H1 (cell line): Measurements from ENCODE around the gene DNAJC11. TPM values are rescaled to one million over a fixed set of nuclear protein-coding genes. Genes with fewer than 3 reads are reported as not detected.

ENCODE experiments used
- ATF2 ChIP-seq: IDR thresholded peaks from 2 replicates; pipeline ENCODE4 v1.6.1; 2012; ENCODE audit warnings: low read length, inconsistent platforms
- CBX5 ChIP-seq: fragments of 300-800, 300-1000 bp; sonication (generic); IDR thresholded peaks from 2 replicates; pipeline ENCODE4 v1.7.1; 2016; ENCODE audit warnings: antibody characterized with exemption, low read length, low read depth
- EP300 ChIP-seq, 2 experiments: IDR thresholded peaks; 1 replicate in 1 of 2; 2 replicates in 1 of 2; pipeline ENCODE4 v1.6.1; 2011 to 2012; ENCODE audit warnings: low read depth in 2 of 2, low read length in 2 of 2, mild to moderate bottlenecking in 2 of 2, borderline replicate concordance in 1 of 2, inconsistent platforms in 1 of 2, moderate library complexity in 1 of 2
- MAFK ChIP-seq: IDR thresholded peaks from 2 replicates; pipeline ENCODE4 v1.6.1; 2012; ENCODE audit warnings: low read depth, mild to moderate bottlenecking, improper control_type of control experiment, low read length
- POLR2AphosphoS5 ChIP-seq: IDR thresholded peaks from 2 replicates; pipeline ENCODE4 v1.6.1; 2011; ENCODE audit warnings: low read depth, low read length
- TAF1 ChIP-seq: IDR thresholded peaks from 2 replicates; pipeline ENCODE4 v1.6.1; 2011; ENCODE audit warnings: mild to moderate bottlenecking, low read depth, low read length
- ZNF274 ChIP-seq: IDR thresholded peaks from 2 replicates; pipeline ENCODE4 v1.7.0; 2012; ENCODE audit warnings: low read length, borderline replicate concordance; ENCODE audit errors: extremely low read depth
- polyA plus RNA-seq, 7 experiments: library from polyadenylated mRNA; depleted of rRNA in 3 of 7; stranded (reverse) in 5 of 7; unstranded in 2 of 7; fragments of >200 nt in 5 of 7; fragments of 200-250 nt in 2 of 7; gene quantifications; 1 replicate in 5 of 7; 2 replicates in 1 of 7; 4 replicates in 1 of 7; pipeline versions ENCODE4 v1.2.1 to v1.2.3, GENCODE V29; 2011 to 2013; ENCODE audit warnings: missing spikeins in 2 of 7, mixed read lengths in 2 of 7
- total RNA-seq: library from RNA; stranded (reverse); fragmentation: NEBNext Ultra II Directional; extraction: Animal tissue kit (Norgen Biotek cat#: 25700); gene quantifications from 2 replicates; pipeline ENCODE4 v1.2.1, GENCODE V29; 2021

The DNAJC11 gene
- total and polyA plus RNA-seq, 2 of the 8 experiments (the other 6 are each of a cell fraction or from before 2014, with no cell fraction given), result 43.9 to 90.9 TPM

DNA sequence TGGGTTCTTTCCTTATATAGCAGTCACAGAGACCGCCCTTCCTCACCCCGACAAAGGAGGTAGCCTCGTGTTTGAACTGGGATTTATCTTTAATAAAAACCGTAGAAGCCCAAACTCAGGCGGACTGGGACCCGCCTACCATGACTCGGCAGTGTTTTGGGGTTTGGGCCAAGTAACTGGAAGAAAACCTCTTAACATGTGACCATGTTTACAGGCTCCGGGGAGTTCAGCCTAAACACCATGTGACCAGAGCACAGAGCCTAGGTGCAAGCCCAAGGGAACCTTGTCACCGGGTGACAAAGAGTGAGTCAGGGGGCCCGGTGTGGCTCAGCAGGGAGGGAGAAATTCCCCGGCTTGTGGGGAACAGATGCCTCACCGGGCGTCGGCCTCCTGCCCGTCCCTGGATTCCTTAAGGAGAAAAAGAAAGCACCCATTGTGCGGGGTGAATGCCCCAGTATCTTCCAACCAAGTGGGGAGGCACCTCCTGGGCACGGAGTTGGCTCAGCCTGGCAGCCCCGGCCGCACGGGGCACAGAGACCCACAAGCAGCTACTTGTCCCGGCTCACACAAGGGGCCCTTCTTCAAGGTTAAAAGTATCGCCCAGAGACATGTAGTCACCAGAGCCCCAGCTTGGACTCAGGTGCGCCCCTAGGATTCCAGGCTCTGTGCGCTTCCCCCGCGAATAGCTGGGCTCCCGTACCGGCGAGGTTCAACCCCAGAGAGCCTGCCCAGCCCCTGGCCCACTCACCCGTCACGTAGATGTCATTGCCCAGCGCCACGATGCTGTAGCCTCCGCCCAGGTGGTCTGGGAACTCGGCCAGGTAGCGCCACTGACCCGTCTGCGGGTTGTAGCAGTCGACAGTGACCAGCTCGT is 100.3 kb downstream of the DNAJC11 start (continued):
- no peak for TF ChIP-seq ATF2
- TF ChIP-seq TAF1, result no peak
- TF ChIP-seq MAFK, result peak; percentile 78; the same call in 1 of the 2 replicates
- no peak for TF ChIP-seq EP300 (IDR thresholded peaks at IDR 0.05; ENCODE audit: borderline replicate concordance in 1 of 2, low read depth in 2 of 2, low read length in 2 of 2)
- no peak for TF ChIP-seq ZNF274
- no peak for TF ChIP-seq CBX5
- no peak for TF ChIP-seq POLR2AphosphoS5
